ENCODE measurements around the gene COG7. TPM values are rescaled to one million over a fixed set of nuclear protein-coding genes. Genes with fewer than 3 reads are reported as not detected.
A peak's percentile ranks its signal among the peaks of the same experiment; 100 is the strongest.

COG7 gene
- total and polyA plus RNA-seq, 2 of the 13 experiments (the other 11 are each of a cell fraction or from before 2014, with no cell fraction given): 12.6 to 54.5 TPM

GRCh38 chr16:23452572-23453337 lies at the start of gene COG7 (continued):
- no peak; the same call in 1 of the 2 replicates for TF ChIP-seq PAX8 (CRISPR knock-in tag; IDR thresholded peaks at IDR 0.05; ENCODE audit: borderline replicate concordance)
- TF ChIP-seq ZNF589 (CRISPR knock-in tag; conservative IDR thresholded peaks at IDR 0.05): peak; percentile 91; the same call in 1 of the 2 replicates
- TF ChIP-seq THAP11 (CRISPR knock-in tag; IDR thresholded peaks at IDR 0.05): peak; percentile 92
- TF ChIP-seq ZNF24 (IDR thresholded peaks at IDR 0.05): peak; percentile 45; the same call in 1 of the 2 replicates
- TF ChIP-seq BCL3 (CRISPR knock-in tag; IDR thresholded peaks at IDR 0.05): peak; percentile 98
- peak; percentile 97 for TF ChIP-seq ZNF274 (CRISPR knock-in tag; IDR thresholded peaks at IDR 0.05)
- TF ChIP-seq ZNF777 (CRISPR knock-in tag; IDR thresholded peaks at IDR 0.05): peak; percentile 100
- no peak for TF ChIP-seq ARID2 (CRISPR knock-in tag; IDR thresholded peaks at IDR 0.05; ENCODE audit: borderline replicate concordance)
- 0 out of 2 replicates have a peak, but pooled peaks have one; percentile 86 for TF ChIP-seq FOXO4 (CRISPR knock-in tag; conservative IDR thresholded peaks at IDR 0.05)
- TF ChIP-seq FOXM1 (CRISPR knock-in tag; IDR thresholded peaks at IDR 0.05): no peak
- TF ChIP-seq ZNF484 (CRISPR knock-in tag; IDR thresholded peaks at IDR 0.05; ENCODE audit: borderline replicate concordance, low read depth): peak; percentile 54; the same call in 1 of the 2 replicates
- peak; percentile 98 for TF ChIP-seq BORCS8-MEF2B (CRISPR knock-in tag; IDR thresholded peaks at IDR 0.05)
- no peak for TF ChIP-seq ZFP62 (CRISPR knock-in tag; IDR thresholded peaks at IDR 0.05)
- no peak for TF ChIP-seq MATR3 (CRISPR knock-in tag; IDR thresholded peaks at IDR 0.05)
- TF ChIP-seq MLLT10 (CRISPR knock-in tag; IDR thresholded peaks at IDR 0.05): no peak
- TF ChIP-seq KLF13 (CRISPR knock-in tag; IDR thresholded peaks at IDR 0.05): peak; percentile 99
- peak; percentile 50 for TF ChIP-seq FOXA3 (CRISPR knock-in tag; IDR thresholded peaks at IDR 0.05)
- peak in 1 of 2 experiments; percentile 22; a peak in 1 of 4 replicates for TF ChIP-seq REST (IDR thresholded peaks at IDR 0.05; ENCODE audit: borderline replicate concordance in 1 of 2, low read depth in 1 of 2, low read length in 2 of 2)
- TF ChIP-seq ZNF383 (CRISPR knock-in tag; IDR thresholded peaks at IDR 0.05; ENCODE audit: borderline replicate concordance): no peak
- peak; percentile 94 for TF ChIP-seq ZNF264 (CRISPR knock-in tag; IDR thresholded peaks at IDR 0.05)
- peak; percentile 94; the same call in 1 of the 2 replicates for TF ChIP-seq ZNF280B (CRISPR knock-in tag; IDR thresholded peaks at IDR 0.05; ENCODE audit: borderline replicate concordance)

All from HepG2 (cell line).